ENCODE data around the gene COQ6. TPM values are rescaled to one million over a fixed set of nuclear protein-coding genes. Genes with fewer than 3 reads are reported as not detected.

The COQ6 gene
- total and polyA plus RNA-seq, 2 of the 8 experiments (the other 6 are each of a cell fraction or from before 2014, with no cell fraction given) = 9.5 to 15.5 TPM

- DNase-seq (ENCODE audit: low read depth in 1 of 2, low spot score in 2 of 2) (no peak), FAIRE-seq (no peak)
- no peak overlapping the region for H2BK20ac ChIP-seq (ENCODE audit: low read length)
- no peak overlapping the region for H3K4ac ChIP-seq (replicated peaks; ENCODE audit: insufficient read length, low read depth, low read length)
- H4K91ac ChIP-seq (replicated peaks; ENCODE audit: insufficient read length, low read length) = no peak overlapping the region
- no peak overlapping the region for H2BK120ac ChIP-seq (replicated peaks; ENCODE audit: low read depth, low read length)
- H4K20me1 ChIP-seq (replicated peaks in 1 of 2; ENCODE audit: control insufficient read depth in 1 of 2, insufficient read depth in 2 of 2, low read length in 2 of 2) = peaks cover 0 to 3% of the 10 kb centered on the region in 2 experiments
- no peak overlapping the region for H3K18ac ChIP-seq (ENCODE audit: extremely low read depth, low read length)
- H2BK15ac ChIP-seq (ENCODE audit: low read length) = no peak overlapping the region
- H3K4me2 ChIP-seq (ENCODE audit: insufficient read depth in 1 of 2, low read depth in 2 of 2, low read length in 2 of 2) = no peak overlapping the region
- no peaks in the 10 kb centered on the region for H3K79me2 ChIP-seq (ENCODE audit: control insufficient read depth in 1 of 2, insufficient read depth in 2 of 2, low read length in 2 of 2)
- H2BK12ac ChIP-seq (ENCODE audit: low read depth, low read length) = no peak overlapping the region
- ChIA-PET CTCF (ENCODE audit: partially characterized antibody) (interaction anchor here (0.9 to 1.1 kb wide), 3 partner anchors 14 to 195 kb away, joined by 3 to 4 read pairs (median 3); no protein-coding TSS in a partner anchor), POLR2A (ENCODE audit: partially characterized antibody) (no interaction called here)
- no peak overlapping the region for H2AK5ac ChIP-seq (ENCODE audit: low read depth, low read length)
- H2BK5ac ChIP-seq (ENCODE audit: low read depth, low read length) = no peak overlapping the region
- H3K23me2 ChIP-seq (ENCODE audit: low read depth, low read length) = no peaks in the 10 kb centered on the region
- H3K14ac ChIP-seq (ENCODE audit: insufficient read length) = no peak overlapping the region
- H3K4me3 ChIP-seq (ENCODE audit: extremely low read depth in 1 of 4, insufficient read depth in 2 of 4, low read depth in 3 of 4, low read length in 4 of 4) = no peak overlapping the region
- no peak overlapping the region for H3K27ac ChIP-seq (ENCODE audit: low read depth, low read length)
- no peaks in the 10 kb centered on the region for H3K4me1 ChIP-seq (replicated peaks in 1 of 4; ENCODE audit: control insufficient read depth in 3 of 4, insufficient read depth in 4 of 4, low read length in 3 of 4)
- no peak overlapping the region for H3K9ac ChIP-seq (replicated peaks in 1 of 4; ENCODE audit: extremely low read depth in 1 of 4, low read depth in 3 of 4, low read length in 3 of 4)
- H2AFZ ChIP-seq (ENCODE audit: low read length) = no peak overlapping the region
- H4K8ac ChIP-seq (ENCODE audit: extremely low read depth, insufficient read depth, low read length) = no peak overlapping the region
- H4K5ac ChIP-seq (ENCODE audit: insufficient read length, low read depth, low read length) = no peak overlapping the region
- H3K27me3 ChIP-seq (replicated peaks in 1 of 4; ENCODE audit: control insufficient read depth in 3 of 4, extremely low read depth in 1 of 4, insufficient read depth in 3 of 4, low read length in 3 of 4) = no peaks in the 10 kb centered on the region
- WGBS, 2 experiments (ENCODE audit: extremely low coverage in 1 of 2, insufficient coverage in 1 of 2, insufficient read length in 1 of 2, insufficient replicate concordance in 2 of 2, low coverage in 1 of 2, low lambda C conversion rate in 2 of 2, missing lambda C conversion rate in 1 of 2) = 98% methylated on average over 3 of the region's 3 CpGs; no CpG with 5 or more reads in 1 of the 2 experiments
- no peak for TF ChIP-seq SAP30 (IDR thresholded peaks at IDR 0.05; ENCODE audit: insufficient read depth, insufficient replicate concordance, low read length)
- no peak overlapping the region for H3K56ac ChIP-seq (replicated peaks; ENCODE audit: insufficient read length, low read depth, low read length)
- H3K23ac ChIP-seq (ENCODE audit: insufficient read length) = no peak overlapping the region
- H3K9me3 ChIP-seq (ENCODE audit: insufficient read depth in 2 of 2, low read depth in 1 of 2, low read length in 1 of 2) = no peaks in the 10 kb centered on the region; a peak in 1 of 4 replicates
- H3K79me1 ChIP-seq (ENCODE audit: low read depth, low read length) = no peaks in the 10 kb centered on the region
- H3K36me3 ChIP-seq (ENCODE audit: control insufficient read depth in 2 of 4, insufficient read depth in 4 of 4, low read length in 3 of 4) = peaks cover 3 to 36% (median 22%) of the 10 kb centered on the region in 4 experiments; a peak in 6 of 8 replicates
These were observed 36.8 kb upstream of the COQ6 start for GRCh38 chr14:73913256-73913655.
